CD4-positive, alpha-beta T cell treated with Interleukin-4 for 4 hours (primary cell): ENCODE results near the gene ENSA.
A peak's percentile ranks its signal among the peaks of the same experiment; 100 is the strongest.
"Not testable (repeated sequence)": the region's sequence is repeated elsewhere in the genome, so short reads cannot be mapped to it uniquely, and the experiment has no call there.

Source experiments
- DNase-seq: peaks from one replicate; pipeline ENCODE4 v3.0.0-alpha.2; 2020

Gene ENSA, protein sequence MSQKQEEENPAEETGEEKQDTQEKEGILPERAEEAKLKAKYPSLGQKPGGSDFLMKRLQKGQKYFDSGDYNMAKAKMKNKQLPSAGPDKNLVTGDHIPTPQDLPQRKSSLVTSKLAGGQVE

DNA sequence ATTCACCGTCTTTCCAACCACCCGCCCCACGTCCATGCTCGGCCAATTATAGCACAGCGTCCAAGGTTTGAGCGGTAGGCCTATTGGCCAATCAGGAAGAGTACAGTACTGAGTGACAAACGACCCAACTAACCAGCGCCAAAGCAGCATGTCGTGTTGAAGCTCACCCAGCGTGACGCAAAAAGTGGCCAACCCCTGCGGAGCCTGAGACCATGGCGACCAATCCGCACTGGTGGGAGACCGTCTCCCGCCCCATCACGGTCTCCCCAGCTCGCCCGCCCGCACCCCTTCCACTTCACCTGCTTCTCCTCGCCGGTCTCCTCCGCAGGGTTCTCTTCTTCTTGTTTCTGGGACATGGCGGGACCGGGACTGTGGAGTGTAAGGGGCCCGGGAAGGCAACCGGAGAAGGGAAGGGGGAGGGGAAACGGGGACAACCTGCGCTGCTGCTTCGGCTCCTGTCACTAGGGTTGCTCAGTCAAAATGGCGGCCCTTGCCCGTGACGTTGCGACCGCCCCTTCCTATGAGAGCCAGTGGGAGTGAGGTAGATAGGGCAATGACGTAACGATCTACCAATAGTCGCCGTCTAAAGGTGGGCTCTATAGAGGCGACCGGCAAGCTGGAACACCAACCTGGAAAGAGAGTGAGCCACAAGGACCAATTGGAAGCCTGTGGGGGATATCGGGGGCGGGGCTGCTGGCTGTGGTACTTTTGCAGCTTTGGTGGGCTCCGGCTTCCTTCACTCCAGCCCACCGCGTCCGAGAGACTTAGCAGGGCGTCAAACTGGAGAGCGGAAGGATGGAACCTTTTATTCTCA is at the start of gene ENSA:
Gene ENSA (minus strand): TSS at position 498 of the 814 bp plus-strand sequence. CDS start 142 bp downstream, at position 356.
- DNase-seq, result peak; percentile 98

DNA sequence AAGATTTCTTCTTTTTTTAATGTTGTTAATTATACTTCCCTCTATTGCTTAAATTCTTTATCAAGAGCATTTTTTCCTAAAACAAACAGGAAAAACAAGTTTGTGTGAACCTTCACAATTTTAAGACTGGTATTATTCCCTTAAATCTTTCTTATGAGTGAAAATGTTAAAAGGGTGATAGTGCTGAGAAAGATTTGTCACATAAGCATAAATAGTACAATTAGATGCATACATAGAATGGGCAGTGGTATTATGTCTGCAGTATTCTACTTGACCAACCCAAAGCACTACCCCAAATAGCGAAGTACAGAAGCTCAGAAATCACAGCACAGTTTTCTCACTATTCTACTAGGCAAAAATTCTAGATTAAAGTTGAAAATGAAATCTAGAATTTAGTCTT is 49.6 kb upstream of the ENSA start:
- no peak for DNase-seq

DNA sequence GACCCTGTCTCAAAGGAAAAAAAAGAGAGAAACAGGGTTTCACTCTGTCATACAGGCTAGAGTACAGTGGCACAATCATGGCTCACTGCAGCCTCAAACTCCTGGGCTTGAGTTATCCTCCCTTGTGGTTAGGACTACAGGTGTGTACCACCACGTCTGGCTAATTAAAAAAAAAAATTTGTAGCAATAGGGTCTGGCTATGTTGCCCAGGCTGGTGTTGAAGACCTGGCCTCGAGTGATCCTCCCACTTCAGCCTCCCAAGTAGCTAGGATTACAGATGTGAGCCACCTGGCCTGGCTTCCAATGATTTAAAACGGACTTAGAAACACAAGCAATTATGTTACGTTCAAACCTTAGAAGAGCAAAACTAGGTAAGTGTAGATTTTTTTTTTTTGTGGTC is 45.5 kb upstream of the ENSA start:
- no peak for DNase-seq

DNA sequence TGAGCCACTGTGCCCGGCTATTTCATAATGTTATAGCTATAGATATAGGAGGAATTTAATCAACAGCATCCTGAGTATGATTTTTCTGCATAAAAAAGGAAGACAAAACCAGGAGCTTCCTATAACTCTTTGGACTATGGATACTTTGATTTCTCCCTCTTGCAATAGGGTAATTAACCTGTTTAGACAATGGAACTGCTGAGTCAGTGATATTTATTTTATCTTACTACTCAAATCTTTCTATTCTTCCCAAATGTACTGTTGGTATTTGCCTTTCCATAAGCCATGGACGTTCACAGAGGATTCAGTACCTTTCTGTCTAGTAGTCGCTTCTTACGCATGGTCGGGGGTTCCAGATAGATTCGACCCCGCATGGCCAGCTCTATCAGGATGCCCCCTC is 33.9 kb upstream of the ENSA start:
- no peak for DNase-seq

DNA sequence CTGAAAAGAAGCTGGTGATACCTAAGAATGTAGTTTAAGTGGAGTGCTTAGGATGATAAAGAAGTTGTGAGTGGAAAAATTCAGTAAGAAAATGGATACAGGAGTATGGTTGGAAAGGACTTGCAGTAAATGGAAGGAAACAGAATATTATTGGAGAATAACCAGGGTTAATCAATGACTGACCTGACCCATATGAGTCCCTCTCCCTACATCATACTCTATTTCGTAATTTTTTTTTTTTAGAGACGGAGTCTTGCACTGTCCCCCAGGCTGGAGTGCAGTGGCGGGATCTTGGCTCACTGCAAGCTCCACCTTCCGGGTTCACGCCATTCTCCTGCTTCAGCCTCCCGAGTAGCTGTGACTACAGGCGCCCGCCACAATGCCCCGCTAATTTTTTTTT is 33.4 kb upstream of the ENSA start:
- DNase-seq, result no peak

DNA sequence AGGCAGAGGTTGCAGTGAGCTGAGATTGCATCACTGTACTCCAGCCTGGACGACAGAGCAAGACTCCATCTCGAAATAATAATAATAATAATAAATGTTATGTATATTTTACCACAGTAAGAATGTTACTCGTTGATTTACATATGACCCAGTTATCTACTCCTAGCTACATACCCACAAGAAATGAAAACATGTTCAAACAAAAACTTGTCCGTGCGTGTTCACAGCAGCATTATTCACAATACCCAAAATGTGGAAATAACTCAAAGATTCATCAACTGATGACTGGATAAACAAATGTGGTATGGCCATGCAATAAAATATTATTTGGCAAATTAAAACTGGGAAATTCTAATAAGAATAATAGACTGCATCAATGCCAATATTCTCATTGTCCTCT is 31.7 kb upstream of the ENSA start:
- no peak for DNase-seq

DNA sequence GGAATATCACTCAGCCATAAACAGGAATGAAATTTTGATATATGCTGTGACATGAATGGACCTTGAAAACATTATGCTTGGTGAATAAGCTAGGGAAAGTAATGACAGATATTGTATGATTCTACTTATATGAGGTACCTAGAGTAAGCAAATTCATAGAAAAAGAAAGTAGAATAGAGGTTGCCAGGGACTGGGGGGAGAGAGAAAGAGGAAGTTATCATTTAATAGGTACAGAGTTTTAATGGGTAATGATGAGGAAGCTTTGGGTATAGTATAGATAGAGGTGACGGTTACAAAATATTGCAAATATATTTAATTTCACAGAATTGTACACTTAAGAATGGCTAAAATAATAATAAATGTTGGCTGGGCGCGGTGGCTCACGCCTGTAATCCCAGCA is 31.2 kb upstream of the ENSA start:
- DNase-seq, result no peak

DNA sequence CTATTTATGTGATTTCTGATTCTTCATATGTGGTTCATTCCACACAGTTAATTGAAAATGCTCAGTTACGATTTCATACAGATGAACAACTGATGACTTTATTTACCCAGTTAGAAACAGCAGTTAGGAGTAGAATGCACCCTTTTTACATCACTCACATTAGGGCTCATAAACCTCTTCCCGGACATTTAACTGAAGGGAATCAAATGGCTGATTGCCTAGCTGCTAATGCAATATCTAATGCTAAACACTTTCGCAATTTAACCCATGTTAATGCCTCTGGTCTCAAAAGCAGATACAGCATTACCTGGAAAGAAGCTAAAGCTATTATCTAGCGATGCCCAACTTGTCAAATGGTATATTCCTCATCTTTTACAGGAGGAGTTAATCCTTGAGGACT is 27.7 kb upstream of the ENSA start:
- DNase-seq, result not testable (repeated sequence)

DNA sequence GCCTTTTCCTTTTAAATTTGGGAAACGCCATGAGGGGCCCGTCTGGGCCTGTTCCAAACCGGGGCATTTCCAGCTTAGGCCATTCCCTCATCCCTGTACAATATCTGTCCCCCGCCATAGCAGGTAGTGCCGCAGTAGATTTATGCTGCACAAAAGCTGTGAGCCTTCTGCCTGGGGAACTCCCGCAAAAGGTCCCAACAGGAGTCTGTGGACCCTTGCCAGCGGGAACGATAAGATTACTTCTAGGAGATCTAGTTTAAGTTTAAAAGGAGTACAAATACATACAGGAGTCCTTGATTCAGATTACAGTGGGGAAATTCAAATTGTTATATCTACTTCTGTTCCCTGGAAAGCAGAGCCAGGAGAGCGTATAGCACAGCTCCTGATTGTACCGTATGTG is 25.2 kb upstream of the ENSA start:
- DNase-seq, result not testable (repeated sequence)

DNA sequence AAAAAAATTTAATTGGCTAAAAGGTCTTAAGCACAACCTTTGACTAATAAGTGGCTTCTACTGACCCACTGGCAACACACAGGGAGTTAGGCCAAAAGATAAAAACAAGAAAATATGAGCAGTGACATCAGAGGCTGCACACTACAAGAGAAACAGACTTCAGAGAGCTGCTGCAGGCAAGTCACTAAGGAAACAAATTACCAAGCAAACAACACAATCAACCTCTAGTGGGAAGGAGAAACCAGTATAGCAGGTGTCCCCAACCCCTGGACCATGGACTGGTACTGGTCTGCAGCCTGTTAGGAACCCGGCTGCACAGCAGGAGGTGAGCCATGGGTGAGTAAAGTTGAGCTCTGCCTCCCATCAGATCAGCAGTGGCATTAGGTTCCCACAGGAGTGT is 20.8 kb upstream of the ENSA start:
- no peak for DNase-seq

DNA sequence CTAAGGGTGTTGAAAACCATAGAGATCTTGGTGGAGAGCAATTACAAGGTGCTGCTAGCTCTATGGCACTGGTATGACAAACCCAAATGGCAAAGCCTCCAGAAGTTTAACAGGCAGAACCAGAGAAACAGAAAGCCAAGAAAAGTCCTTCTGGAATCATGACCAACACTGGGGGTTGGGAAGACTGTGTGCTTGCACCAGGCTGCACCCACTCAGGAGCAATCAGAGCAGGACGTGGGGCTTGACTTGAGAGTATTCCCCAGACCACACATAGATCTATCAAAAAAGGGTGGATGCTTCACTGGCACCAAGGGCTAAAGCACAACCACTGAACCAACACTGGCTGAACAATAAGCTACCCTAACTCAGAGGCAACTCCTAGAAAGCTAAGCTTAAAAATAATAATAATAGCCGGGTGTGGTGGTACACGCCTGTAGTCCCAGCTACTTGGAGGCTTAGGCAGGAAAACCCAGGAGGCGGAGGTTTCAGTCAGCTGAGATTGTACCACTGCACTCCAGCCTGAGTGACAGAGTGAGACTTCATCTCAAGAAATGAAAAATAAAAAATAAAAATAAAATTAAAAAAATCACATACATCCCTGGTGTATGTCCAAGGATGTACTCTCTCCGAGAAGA is 20.1 kb upstream of the ENSA start:
- no peak for DNase-seq

DNA sequence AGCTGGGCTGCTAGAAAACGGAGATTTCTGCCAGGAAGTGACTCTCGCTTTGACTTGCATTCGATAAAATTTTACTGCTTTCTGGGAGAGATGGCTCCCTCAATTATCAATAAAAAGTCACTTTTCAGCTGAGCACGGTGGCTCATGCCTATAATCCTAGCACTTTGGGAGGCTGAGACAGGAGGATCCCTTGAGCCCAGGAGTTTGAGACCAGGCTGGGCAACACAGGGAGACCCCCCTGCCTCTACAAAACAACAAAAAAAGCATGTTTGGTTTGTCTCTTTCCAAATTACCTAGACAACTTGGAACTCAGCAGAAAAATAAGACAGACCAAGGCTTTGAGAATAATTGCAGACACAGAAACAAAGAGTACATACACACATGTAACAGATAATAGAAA is 12.9 kb upstream of the ENSA start:
- no peak for DNase-seq

DNA sequence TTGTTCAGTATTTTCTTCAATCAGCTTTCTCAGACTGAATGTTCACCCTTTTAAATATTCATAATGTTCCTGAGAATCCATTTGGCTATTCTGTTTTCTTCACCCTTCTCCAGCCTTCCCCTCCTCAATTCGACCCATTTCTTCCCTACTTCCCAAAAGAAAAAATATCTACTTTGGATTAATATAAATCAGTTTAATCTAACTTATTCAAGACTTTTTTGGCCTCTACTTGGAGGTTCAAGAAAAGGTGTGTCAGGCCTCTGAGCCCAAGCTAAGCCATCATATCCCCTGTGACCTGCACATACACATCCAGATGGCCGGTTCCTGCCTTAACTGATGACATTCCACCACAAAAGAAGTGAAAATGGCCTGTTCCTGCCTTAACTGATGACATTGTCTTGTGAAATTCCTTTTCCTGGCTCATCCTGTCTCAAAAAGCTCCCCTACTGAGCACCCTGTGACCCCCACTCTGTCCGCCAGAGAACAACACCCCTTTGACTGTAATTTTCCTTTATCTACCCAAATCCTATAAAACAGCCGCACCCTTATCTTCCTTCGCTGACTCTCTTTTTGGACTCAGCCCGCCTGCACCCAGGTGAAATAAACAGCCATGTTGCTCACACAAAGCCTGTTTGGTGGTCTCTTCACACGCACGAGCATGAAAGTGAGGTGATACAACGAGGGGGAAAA is 11.9 kb upstream of the ENSA start:
- DNase-seq, result not testable (repeated sequence)

DNA sequence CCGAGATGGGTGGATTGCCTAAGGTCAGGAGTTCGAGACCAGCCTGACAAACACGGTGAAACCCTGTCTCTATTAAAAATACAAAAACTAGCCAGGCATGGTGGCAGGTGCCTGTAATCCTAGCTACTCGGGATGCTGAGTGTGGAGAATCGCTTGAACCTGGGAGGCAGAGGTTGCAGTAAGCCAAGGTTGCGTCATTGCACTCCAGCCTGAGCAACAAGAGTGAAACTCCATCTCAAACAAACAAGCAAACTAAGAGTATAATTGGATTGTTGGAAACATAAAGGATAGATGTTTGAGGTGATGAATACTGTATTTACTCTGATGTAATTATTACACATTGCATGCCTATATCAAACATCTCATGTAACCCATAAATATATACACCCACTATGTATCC is 9.0 kb upstream of the ENSA start:
- not testable (repeated sequence) for DNase-seq

DNA sequence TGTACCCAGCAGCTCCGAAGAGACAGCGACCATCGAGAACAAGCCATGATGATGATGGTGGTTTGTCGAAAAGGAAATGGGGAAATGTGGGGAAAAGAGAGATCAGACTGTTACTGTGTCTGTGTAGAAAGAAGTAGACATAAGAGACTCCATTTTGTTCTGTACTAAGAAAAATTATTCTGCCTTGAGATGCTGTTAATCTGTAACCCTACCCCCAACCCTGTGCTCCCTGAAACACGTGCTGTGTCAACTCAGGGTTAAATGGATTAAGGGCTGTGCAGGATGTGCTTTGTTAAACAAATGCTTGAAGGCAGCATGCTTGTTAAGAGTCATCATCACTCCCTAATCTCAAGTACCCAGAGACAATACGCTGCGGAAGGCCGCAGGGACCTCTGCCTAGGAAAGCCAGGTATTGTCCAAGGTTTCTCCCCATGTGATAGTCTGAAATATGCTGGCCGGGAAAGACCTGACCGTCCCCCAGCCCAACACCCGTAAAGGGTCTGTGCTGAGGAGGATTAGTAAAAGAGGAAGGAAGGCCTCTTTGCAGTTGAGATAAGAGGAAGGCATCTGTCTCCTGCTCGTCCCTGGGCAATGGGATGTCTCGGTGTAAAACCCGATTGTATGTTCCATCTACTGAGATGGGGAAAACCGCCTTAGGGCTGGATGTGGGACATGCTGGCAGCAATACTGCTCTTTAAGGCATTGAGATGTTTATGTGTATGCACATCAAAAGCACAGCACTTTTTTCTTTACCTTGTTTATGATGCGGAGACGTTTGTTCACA is 5.6 kb upstream of the ENSA start:
- DNase-seq, result not testable (repeated sequence)

DNA sequence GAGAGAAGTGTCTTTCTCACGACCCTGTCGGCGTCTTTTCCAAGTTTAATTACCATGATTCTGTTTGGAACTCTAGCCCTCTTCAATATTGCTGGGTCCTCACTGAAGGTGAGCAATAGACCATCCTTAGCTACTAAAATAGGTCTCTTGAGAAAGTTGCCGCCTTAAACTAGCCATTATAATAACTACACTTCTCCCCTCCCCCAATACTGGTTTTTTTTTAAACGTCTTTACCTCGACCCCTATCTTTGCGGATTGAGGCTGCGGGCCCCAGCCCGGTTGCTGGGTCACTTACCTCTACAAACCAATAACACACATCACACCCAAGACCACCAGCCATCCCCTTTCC is 672 bp downstream of the ENSA start:
- DNase-seq, result no peak

DNA sequence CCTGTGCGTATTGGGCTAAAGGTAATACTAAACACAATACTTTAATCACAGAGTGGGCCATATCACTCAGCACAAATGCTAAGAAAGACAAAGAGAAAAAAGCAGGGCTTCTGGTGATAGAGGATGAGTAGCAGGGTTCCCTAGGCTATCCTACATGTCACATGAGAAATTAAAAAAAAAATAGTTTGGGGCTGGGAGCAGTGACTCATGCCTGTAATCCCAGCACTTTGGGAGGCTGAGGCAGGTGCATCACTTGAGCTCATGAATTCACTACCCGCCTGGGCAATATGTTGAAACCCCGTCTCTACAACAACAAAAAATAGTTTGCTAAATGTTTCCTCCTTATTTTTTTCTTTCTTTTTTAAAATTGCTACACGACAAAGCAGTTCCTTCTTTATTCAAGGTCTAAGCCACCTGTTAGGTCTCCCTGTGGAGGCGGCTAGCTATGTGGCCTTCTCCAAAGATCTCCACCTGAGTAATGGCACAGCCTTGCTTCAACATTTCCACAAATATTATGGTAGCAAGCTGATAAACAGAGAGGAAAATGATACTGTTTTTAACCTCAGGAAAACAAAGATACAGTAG is 1.5 kb downstream of the ENSA start:
- DNase-seq, result no peak

DNA sequence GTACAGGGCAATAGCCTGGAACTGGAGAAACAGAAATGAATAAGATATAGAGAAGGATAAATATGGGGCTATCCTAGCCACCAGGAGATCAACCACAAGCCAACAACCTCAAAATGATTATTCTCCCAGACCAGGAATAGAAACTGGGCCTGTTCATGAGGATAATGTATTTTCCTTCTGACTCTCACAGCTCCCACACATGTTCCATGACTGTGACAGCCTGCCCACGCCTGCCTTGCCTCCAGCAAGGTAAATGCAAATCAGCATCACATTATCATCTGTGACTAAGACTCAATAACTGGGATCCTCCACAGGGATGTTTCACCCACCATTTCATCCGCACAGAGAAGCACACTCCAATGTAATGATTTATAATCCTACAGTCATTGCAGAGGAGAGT is 3.3 kb downstream of the ENSA start:
- DNase-seq, result no peak

DNA sequence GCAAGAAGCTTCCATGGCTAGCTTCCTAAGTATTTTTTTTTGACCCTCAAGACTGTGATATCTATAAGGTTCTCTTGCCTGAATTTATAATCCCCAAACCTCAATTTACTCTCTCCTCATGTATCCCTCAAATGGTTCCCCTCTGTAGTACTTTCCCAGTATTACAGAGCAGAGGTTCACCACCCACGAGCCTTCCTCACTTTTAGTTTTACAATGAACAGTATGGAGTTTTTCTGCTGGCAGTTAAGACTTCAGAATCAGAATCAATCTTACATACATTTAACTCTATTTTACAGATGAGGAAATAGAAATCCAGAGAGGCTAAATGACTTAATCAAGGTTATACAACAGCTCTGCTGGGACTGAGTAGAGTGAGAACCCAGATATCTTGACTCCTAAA is 4.9 kb downstream of the ENSA start:
- not testable (repeated sequence) for DNase-seq

DNA sequence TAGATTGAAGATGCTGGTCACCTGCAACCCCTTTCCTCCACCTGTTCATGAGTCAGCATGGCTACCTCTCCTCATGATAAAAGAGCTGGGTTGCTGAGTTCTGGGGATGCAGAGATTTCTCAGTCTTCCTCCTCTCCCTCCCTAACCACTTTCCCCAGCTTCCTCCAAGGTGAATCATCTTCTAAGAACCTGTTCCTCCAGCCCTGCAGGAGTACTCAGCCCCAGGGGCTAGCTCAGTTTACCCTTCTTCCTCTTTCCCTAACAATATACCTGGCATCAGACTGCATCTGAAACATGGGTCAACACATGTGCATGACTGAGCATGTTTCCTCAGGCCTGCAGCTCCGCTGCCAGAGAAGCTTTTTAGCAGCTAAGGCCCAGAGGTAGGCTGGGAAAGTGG is 5.3 kb downstream of the ENSA start:
- DNase-seq, result not testable (repeated sequence)

DNA sequence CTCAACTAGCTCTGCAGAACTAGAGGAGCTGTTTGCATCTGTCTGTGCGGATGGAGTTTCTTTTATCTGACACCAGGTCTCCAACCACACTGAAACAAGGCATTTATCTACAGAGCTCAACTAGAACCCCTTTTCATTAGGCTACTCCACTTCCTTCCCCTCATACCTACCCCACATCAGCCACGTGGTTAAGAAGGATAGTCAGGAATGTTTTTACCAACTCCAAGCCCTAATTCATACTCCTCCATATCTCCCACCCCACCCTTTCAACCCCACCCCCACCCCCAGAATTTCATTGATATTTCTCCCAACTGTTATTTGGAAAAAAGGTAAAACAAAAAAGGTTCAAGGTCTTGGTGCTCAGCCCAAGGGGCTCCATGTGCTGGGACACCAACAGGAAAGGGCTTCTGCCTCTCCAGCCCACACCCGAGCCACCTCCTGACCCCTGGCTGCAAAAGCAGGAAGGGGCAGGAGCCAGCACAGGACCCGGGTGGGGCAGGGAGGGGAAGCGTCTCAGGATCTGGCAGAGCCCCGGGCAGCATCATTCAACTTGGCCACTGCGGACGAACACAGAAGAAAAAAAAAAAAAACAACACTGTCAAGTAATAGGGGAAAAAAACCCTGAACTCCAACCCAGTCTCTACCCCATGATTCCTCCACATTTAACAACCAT is 7.0 kb downstream of the ENSA start:
- DNase-seq, result peak; percentile 15
